WTC11 (cell line): ENCODE data around the gene PCDHGC4. TPM values are rescaled to one million over a fixed set of nuclear protein-coding genes. Genes with fewer than 3 reads are reported as not detected.

Experiments
- ATAC-seq: fragments of 200-7000 bp; cut with Tn5 transposase; 2 replicates; pipeline ENCODE4 v1.10.0; 2021; ENCODE audit warnings: mild to moderate bottlenecking, moderate library complexity
- CTCF ChIA-PET: fragments of 300-600 bp; sonication (Branson Sonifier 250); formaldehyde crosslinking; loops from one replicate; lab custom pipeline; 2021; ENCODE audit warnings: antibody characterized with exemption; lab: Charles Lee
- POLR2A ChIA-PET: fragments of 350-600 bp; sonication (Branson Sonifier 250); formaldehyde crosslinking; loops from one replicate; lab custom pipeline; 2021; ENCODE audit warnings: antibody characterized with exemption; lab: Charles Lee
- DNase-seq: peaks from one replicate; pipeline ENCODE4 v3.0.0; 2021; ENCODE audit warnings: low spot score
- H3K27ac Mint-ChIP-seq: 2 replicates; pipeline ENCODE4 v1.8.0; 2021; ENCODE audit warnings: mixed read lengths
- H3K27me3 Mint-ChIP-seq: 2 replicates; pipeline ENCODE4 v1.8.0; 2021; ENCODE audit warnings: low read depth, mild to moderate bottlenecking, moderate library complexity, mixed read lengths
- H3K36me3 Mint-ChIP-seq: 2 replicates; pipeline ENCODE4 v1.8.0; 2021; ENCODE audit warnings: mixed read lengths
- H3K4me1 Mint-ChIP-seq: 2 replicates; pipeline ENCODE4 v1.8.0; 2022; ENCODE audit warnings: mixed read lengths
- H3K4me3 Mint-ChIP-seq: 2 replicates; pipeline ENCODE4 v1.8.0; 2021; ENCODE audit warnings: mild to moderate bottlenecking, moderate library complexity, mixed read lengths
- H3K9me3 Mint-ChIP-seq: 2 replicates; pipeline ENCODE4 v1.8.0; 2021; ENCODE audit warnings: mixed read lengths
- ARID4B ChIP-seq: sonication (generic); formaldehyde crosslinking; IDR thresholded peaks from 2 replicates; pipeline ENCODE4 v1.8.0; 2023; ENCODE audit warnings: missing genetic modification reagents, mild to moderate bottlenecking, borderline replicate concordance
- CREM ChIP-seq: sonication (generic); formaldehyde crosslinking; IDR thresholded peaks from 2 replicates; pipeline ENCODE4 v1.8.1; 2022; ENCODE audit warnings: mild to moderate bottlenecking, missing genetic modification reagents, moderate library complexity
- EMX1 ChIP-seq: fragments of 250-450 bp; sonication (Bioruptor Pico); IDR thresholded peaks from 2 replicates; pipeline ENCODE4 v1.8.0; 2021; ENCODE audit warnings: mild to moderate bottlenecking
- GRHL2 ChIP-seq: fragments of 250-450 bp; sonication (Bioruptor Pico); IDR thresholded peaks from 2 replicates; pipeline ENCODE4 v1.8.0; 2022; ENCODE audit warnings: mild to moderate bottlenecking, moderate library complexity; ENCODE audit not compliant: insufficient replicate concordance, severe bottlenecking
- IRF1 ChIP-seq: sonication (generic); formaldehyde crosslinking; IDR thresholded peaks from 2 replicates; pipeline ENCODE4 v1.8.0; 2023; ENCODE audit warnings: missing genetic modification reagents
- JUN ChIP-seq: sonication (generic); formaldehyde crosslinking; IDR thresholded peaks from 2 replicates; pipeline ENCODE4 v1.8.0; 2023; ENCODE audit warnings: mild to moderate bottlenecking, missing genetic modification reagents
- KAT7 ChIP-seq: sonication (generic); formaldehyde crosslinking; IDR thresholded peaks from 2 replicates; pipeline ENCODE4 v1.8.1; 2023; ENCODE audit warnings: missing genetic modification reagents, mild to moderate bottlenecking, borderline replicate concordance
- STAT6 ChIP-seq: sonication (generic); formaldehyde crosslinking; conservative IDR thresholded peaks from 2 replicates; pipeline ENCODE4 v1.8.1; 2023; ENCODE audit warnings: mild to moderate bottlenecking, low read depth, missing genetic modification reagents, moderate library complexity
- TEAD4 ChIP-seq: sonication (generic); formaldehyde crosslinking; IDR thresholded peaks from 2 replicates; pipeline ENCODE4 v1.8.0; 2022; ENCODE audit warnings: mild to moderate bottlenecking, missing genetic modification reagents
- ZNF281 ChIP-seq: sonication (generic); formaldehyde crosslinking; IDR thresholded peaks from 2 replicates; pipeline ENCODE4 v1.8.0; 2023; ENCODE audit warnings: mild to moderate bottlenecking, missing genetic modification reagents
- total RNA-seq: library from RNA; stranded (reverse); gene quantifications from 3 replicates; pipeline ENCODE4 v1.2.3, GENCODE V29; 2021
- TF ChIP-seq, protein P1 (sequence below): sonication (generic); formaldehyde crosslinking; IDR thresholded peaks from 2 replicates; pipeline ENCODE4 v1.8.1; 2023; ENCODE audit warnings: mild to moderate bottlenecking, missing genetic modification reagents
- TF ChIP-seq, protein P2 (sequence below): fragments of 250-450 bp; sonication (Bioruptor Pico); conservative IDR thresholded peaks from 2 replicates; pipeline ENCODE4 v1.9.0; 2021; ENCODE audit warnings: mild to moderate bottlenecking

The PCDHGC4 gene
- total RNA-seq, 1 experiment from 2014 or later, result 6.1 TPM

- no peak for TF ChIP-seq ZNF281
- no peak for TF ChIP-seq KAT7 (CRISPR knock-in tag)
- TF ChIP-seq TEAD4 (CRISPR knock-in tag), result no peak
- TF ChIP-seq STAT6 (CRISPR knock-in tag), result no peak
- TF ChIP-seq ARID4B (CRISPR knock-in tag), result no peak
- TF ChIP-seq EMX1 (CRISPR knock-in tag), result no peak
- no peak for TF ChIP-seq GRHL2 (CRISPR knock-in tag)
- no peak for TF ChIP-seq CREM (CRISPR knock-in tag)
- no peak for TF ChIP-seq IRF1 (CRISPR knock-in tag)
- TF ChIP-seq, protein P1, sequence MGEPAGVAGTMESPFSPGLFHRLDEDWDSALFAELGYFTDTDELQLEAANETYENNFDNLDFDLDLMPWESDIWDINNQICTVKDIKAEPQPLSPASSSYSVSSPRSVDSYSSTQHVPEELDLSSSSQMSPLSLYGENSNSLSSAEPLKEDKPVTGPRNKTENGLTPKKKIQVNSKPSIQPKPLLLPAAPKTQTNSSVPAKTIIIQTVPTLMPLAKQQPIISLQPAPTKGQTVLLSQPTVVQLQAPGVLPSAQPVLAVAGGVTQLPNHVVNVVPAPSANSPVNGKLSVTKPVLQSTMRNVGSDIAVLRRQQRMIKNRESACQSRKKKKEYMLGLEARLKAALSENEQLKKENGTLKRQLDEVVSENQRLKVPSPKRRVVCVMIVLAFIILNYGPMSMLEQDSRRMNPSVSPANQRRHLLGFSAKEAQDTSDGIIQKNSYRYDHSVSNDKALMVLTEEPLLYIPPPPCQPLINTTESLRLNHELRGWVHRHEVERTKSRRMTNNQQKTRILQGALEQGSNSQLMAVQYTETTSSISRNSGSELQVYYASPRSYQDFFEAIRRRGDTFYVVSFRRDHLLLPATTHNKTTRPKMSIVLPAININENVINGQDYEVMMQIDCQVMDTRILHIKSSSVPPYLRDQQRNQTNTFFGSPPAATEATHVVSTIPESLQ (CRISPR knock-in tag), result no peak
Observed at GRCh38 chr5:141533897-141534296, 49.1 kb downstream of the PCDHGC4 start (continued).

GRCh38 chr5:141534492-141535213, 49.8 kb downstream of the PCDHGC4 start:
- TF ChIP-seq, protein P2, sequence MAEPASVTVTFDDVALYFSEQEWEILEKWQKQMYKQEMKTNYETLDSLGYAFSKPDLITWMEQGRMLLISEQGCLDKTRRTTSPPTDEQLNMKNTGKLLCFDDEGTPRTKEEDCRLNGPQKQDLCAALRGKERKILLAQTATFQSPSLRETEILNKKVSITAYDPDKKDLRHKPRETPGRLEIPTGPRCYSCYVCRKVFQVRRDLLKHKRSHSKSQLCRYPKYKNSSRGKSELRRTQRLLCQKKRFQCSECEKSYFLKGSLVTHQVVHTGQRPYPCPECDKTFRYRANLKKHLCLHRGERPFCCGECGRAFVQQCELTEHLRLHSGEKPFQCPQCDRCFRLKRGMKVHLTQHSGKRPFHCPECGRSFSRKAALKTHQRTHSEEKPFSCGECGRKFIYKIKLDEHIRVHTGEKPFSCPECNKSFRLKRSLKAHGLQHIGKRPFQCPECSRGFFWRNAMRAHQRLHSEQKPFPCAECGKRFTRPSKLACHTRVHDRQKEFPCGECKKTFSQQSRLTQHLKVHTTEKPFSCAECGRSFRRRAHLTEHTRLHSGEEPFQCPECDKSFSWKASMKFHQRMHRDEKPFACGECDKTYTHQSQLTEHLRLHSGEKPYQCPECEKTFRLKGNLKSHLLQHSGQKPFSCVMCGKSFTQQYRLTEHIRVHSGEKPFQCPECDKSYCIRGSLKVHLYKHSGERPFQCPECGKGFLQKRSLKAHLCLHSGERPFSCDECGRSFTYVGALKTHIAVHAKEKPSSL (CRISPR knock-in tag), result no peak
- TF ChIP-seq JUN (CRISPR knock-in tag), result no peak
- TF ChIP-seq, all 79 proteins: peak for 0
- Mint-ChIP-seq H3K4me1 (no peaks in the 10 kb centered on the region), H3K36me3 (peaks cover 23% of the 10 kb centered on the region), H3K9me3 (no peaks in the 10 kb centered on the region), H3K27ac (no peak overlapping the region), H3K27me3 (no peaks in the 10 kb centered on the region), H3K4me3 (no peak overlapping the region)
- DNase-seq, result no peak
- ChIA-PET CTCF (interaction anchor here (0.9 to 2.1 kb wide), 3 partner anchors 10 to 311 kb away, joined by 3 to 9 read pairs (median 3); partner anchors contain the start of gene PCDHB14), POLR2A (interaction anchor here (1.4 kb wide), 1 partner anchor 122 kb away, joined by 4 read pairs; the partner anchor contains the start of gene PCDHGA10)
- no peak for ATAC-seq
